Measurements from ENCODE around the gene GNPDA2. TPM values are rescaled to one million over a fixed set of nuclear protein-coding genes. Genes with fewer than 3 reads are reported as not detected.

The GNPDA2 gene
- total and polyA plus RNA-seq, 7 experiments from 2014 or later = 6.8 to 21.1 (median 14.7) TPM

GRCh38 chr4:44713125-44713524, 13.2 kb downstream of the GNPDA2 start:
- Mint-ChIP-seq H3K27me3 (no peaks in the 10 kb centered on the region), H3K27ac (peak overlapping the region in 1 of 9 donors; percentile 59), H3K4me1 (peaks cover 0 to 36% (median 5%) of the 10 kb centered on the region in 7 donors), H3K9me3 (no peaks in the 10 kb centered on the region), H3K36me3 (peaks cover 0 to 14% (median 8%) of the 10 kb centered on the region in 5 donors), H3K4me3 (no peak overlapping the region)
- Histone ChIP-seq H3K4me1 (ENCODE audit: control insufficient read depth in 2 of 2, insufficient read depth in 2 of 2, low read length in 2 of 2) (no peaks in the 10 kb centered on the region), H3K9me3 (ENCODE audit: control insufficient read depth in 2 of 3, low read length in 3 of 3) (no peaks in the 10 kb centered on the region), H3K4me3 (ENCODE audit: low read length) (no peak overlapping the region), H3K27me3 (ENCODE audit: control insufficient read depth in 2 of 2, insufficient read depth in 2 of 2, low read length in 2 of 2) (no peaks in the 10 kb centered on the region), H3K27ac (ENCODE audit: low read depth, low read length) (no peak overlapping the region), H3K36me3 (ENCODE audit: control insufficient read depth in 2 of 3, insufficient read depth in 3 of 3, low read length in 3 of 3) (peaks cover 0 to 3% (median 0%) of the 10 kb centered on the region in 3 experiments)
- ATAC-seq (no peak), DNase-seq (no peak)
- ChIA-PET POLR2A (no interaction called here), CTCF (no interaction called here)
- intact Hi-C loops (cut with micrococcal nuclease) = no loop called here

GRCh38 chr4:44704673-44705072, 21.7 kb downstream of the GNPDA2 start:
- ChIA-PET CTCF (no interaction called here), POLR2A (no interaction called here)
- H3K36me3 ChIP-seq (ENCODE audit: control insufficient read depth in 2 of 3, insufficient read depth in 3 of 3, low read length in 3 of 3) = peaks cover 0 to 35% (median 0%) of the 10 kb centered on the region in 3 experiments
- H3K27ac ChIP-seq (ENCODE audit: low read depth, low read length) = no peak overlapping the region
- no peaks in the 10 kb centered on the region for H3K27me3 Mint-ChIP-seq
- H3K4me3 ChIP-seq (ENCODE audit: low read length) = no peak overlapping the region
- H3K27me3 ChIP-seq (ENCODE audit: control insufficient read depth in 2 of 2, insufficient read depth in 2 of 2, low read length in 2 of 2) = no peaks in the 10 kb centered on the region
- H3K9me3 ChIP-seq (ENCODE audit: control insufficient read depth in 2 of 3, low read length in 3 of 3) = no peaks in the 10 kb centered on the region
- ATAC-seq (no peak), DNase-seq (no peak)
- H3K27ac Mint-ChIP-seq = no peak overlapping the region
- no peaks in the 10 kb centered on the region for H3K9me3 Mint-ChIP-seq
- no peak overlapping the region for H3K4me3 Mint-ChIP-seq
- H3K4me1 Mint-ChIP-seq = peaks cover 0 to 14% (median 0%) of the 10 kb centered on the region in 7 donors
- no peaks in the 10 kb centered on the region for H3K4me1 ChIP-seq (ENCODE audit: control insufficient read depth in 2 of 2, insufficient read depth in 2 of 2, low read length in 2 of 2)
- intact Hi-C loops (cut with micrococcal nuclease) = no loop called here
- H3K36me3 Mint-ChIP-seq = peaks cover 0 to 28% (median 11%) of the 10 kb centered on the region in 5 donors

GRCh38 chr4:44701037-44701436, 25.3 kb downstream of the GNPDA2 start:
- peak overlapping the region in 3 of 9 donors; percentile 6 to 75 (median 57) for H3K27ac Mint-ChIP-seq
- CTCF ChIA-PET = no interaction called here

GRCh38 chr4:44700427-44700826, 25.9 kb downstream of the GNPDA2 start:
- intact Hi-C loops (cut with micrococcal nuclease) = no loop called here
- CTCF ChIA-PET = no interaction called here
- ATAC-seq = no peak
- no peaks in the 10 kb centered on the region for H3K4me1 ChIP-seq (ENCODE audit: control insufficient read depth in 2 of 2, insufficient read depth in 2 of 2, low read length in 2 of 2)
- Mint-ChIP-seq H3K4me1 (peaks cover 0 to 10% (median 0%) of the 10 kb centered on the region in 7 donors), H3K36me3 (peaks cover 0 to 45% (median 18%) of the 10 kb centered on the region in 5 donors), H3K27me3 (no peaks in the 10 kb centered on the region), H3K4me3 (no peak overlapping the region), H3K27ac (peak overlapping the region in 4 of 9 donors; percentile 6 to 68 (median 42)), H3K9me3 (no peaks in the 10 kb centered on the region)
- no peak overlapping the region for H3K27ac ChIP-seq (ENCODE audit: low read depth, low read length)
- no peak for DNase-seq
- POLR2A ChIA-PET = no interaction called here
- H3K36me3 ChIP-seq (ENCODE audit: control insufficient read depth in 2 of 3, insufficient read depth in 3 of 3, low read length in 3 of 3) = peaks cover 0 to 53% (median 4%) of the 10 kb centered on the region in 3 experiments
- no peaks in the 10 kb centered on the region for H3K9me3 ChIP-seq (ENCODE audit: control insufficient read depth in 2 of 3, low read length in 3 of 3)
- no peak overlapping the region for H3K4me3 ChIP-seq (ENCODE audit: low read length)
- H3K27me3 ChIP-seq (ENCODE audit: control insufficient read depth in 2 of 2, insufficient read depth in 2 of 2, low read length in 2 of 2) = no peaks in the 10 kb centered on the region

More at GRCh38 chr4:44701037-44701436, 25.3 kb downstream of the GNPDA2 start:
- ATAC-seq (no peak), DNase-seq (no peak)
- no peaks in the 10 kb centered on the region for H3K9me3 Mint-ChIP-seq
- peaks cover 0 to 51% (median 2%) of the 10 kb centered on the region in 3 experiments for H3K36me3 ChIP-seq (ENCODE audit: control insufficient read depth in 2 of 3, insufficient read depth in 3 of 3, low read length in 3 of 3)
- H3K27me3 ChIP-seq (ENCODE audit: control insufficient read depth in 2 of 2, insufficient read depth in 2 of 2, low read length in 2 of 2) = no peaks in the 10 kb centered on the region
- no peak overlapping the region for H3K4me3 ChIP-seq (ENCODE audit: low read length)
- no peaks in the 10 kb centered on the region for H3K4me1 ChIP-seq (ENCODE audit: control insufficient read depth in 2 of 2, insufficient read depth in 2 of 2, low read length in 2 of 2)
- H3K4me1 Mint-ChIP-seq = peaks cover 0 to 6% (median 0%) of the 10 kb centered on the region in 7 donors
- H3K36me3 Mint-ChIP-seq = peaks cover 0 to 42% (median 17%) of the 10 kb centered on the region in 5 donors
- no peaks in the 10 kb centered on the region for H3K9me3 ChIP-seq (ENCODE audit: control insufficient read depth in 2 of 3, low read length in 3 of 3)
- H3K27me3 Mint-ChIP-seq = no peaks in the 10 kb centered on the region
- POLR2A ChIA-PET = interaction anchor here (0.6 to 1.7 kb wide), 2 partner anchors 25 to 501 kb away, joined by 3 read pairs; no protein-coding TSS in a partner anchor
- H3K27ac ChIP-seq (ENCODE audit: low read depth, low read length) = no peak overlapping the region
- intact Hi-C loops (cut with micrococcal nuclease) = no loop called here
- no peak overlapping the region for H3K4me3 Mint-ChIP-seq

- Histone ChIP-seq H3K4me1 (ENCODE audit: control insufficient read depth in 2 of 2, insufficient read depth in 2 of 2, low read length in 2 of 2) (peaks cover 0 to 4% of the 10 kb centered on the region in 2 donors), H3K27me3 (ENCODE audit: control insufficient read depth in 2 of 2, insufficient read depth in 2 of 2, low read length in 2 of 2) (no peaks in the 10 kb centered on the region), H3K4me3 (ENCODE audit: low read length) (no peak overlapping the region), H3K36me3 (ENCODE audit: control insufficient read depth in 2 of 3, insufficient read depth in 3 of 3, low read length in 3 of 3) (peaks cover 3 to 38% (median 16%) of the 10 kb centered on the region in 3 experiments), H3K9me3 (ENCODE audit: control insufficient read depth in 2 of 3, low read length in 3 of 3) (no peaks in the 10 kb centered on the region), H3K27ac (ENCODE audit: low read depth, low read length) (no peak overlapping the region)
- DNase-seq = no peak
- peaks cover 2 to 52% (median 37%) of the 10 kb centered on the region in 7 donors for H3K4me1 Mint-ChIP-seq
- H3K27ac Mint-ChIP-seq = peak overlapping the region in 2 of 9 donors; percentile 16 to 46
- no peak overlapping the region for H3K4me3 Mint-ChIP-seq
- POLR2A ChIA-PET = no interaction called here
- peaks cover 9 to 42% (median 26%) of the 10 kb centered on the region in 5 donors for H3K36me3 Mint-ChIP-seq
- intact Hi-C loops (cut with micrococcal nuclease) = no loop called here
- CTCF ChIA-PET = no interaction called here
- no peak for ATAC-seq
- H3K9me3 Mint-ChIP-seq = no peaks in the 10 kb centered on the region
- no peaks in the 10 kb centered on the region for H3K27me3 Mint-ChIP-seq
Observed at GRCh38 chr4:44684648-44685047, 41.7 kb downstream of the GNPDA2 start.

- Histone ChIP-seq H3K27ac (ENCODE audit: low read depth, low read length) (peak overlapping the region; percentile 98), H3K27me3 (ENCODE audit: control insufficient read depth in 2 of 2, insufficient read depth in 2 of 2, low read length in 2 of 2) (no peaks in the 10 kb centered on the region), H3K4me1 (ENCODE audit: control insufficient read depth in 2 of 2, insufficient read depth in 2 of 2, low read length in 2 of 2) (peaks cover 8 to 15% of the 10 kb centered on the region in 2 donors), H3K4me3 (ENCODE audit: low read length) (peak overlapping the region; percentile 94), H3K36me3 (ENCODE audit: control insufficient read depth in 2 of 3, insufficient read depth in 3 of 3, low read length in 3 of 3) (peaks cover 0 to 12% (median 7%) of the 10 kb centered on the region in 3 experiments), H3K9me3 (ENCODE audit: control insufficient read depth in 2 of 3, low read length in 3 of 3) (no peaks in the 10 kb centered on the region)
- Mint-ChIP-seq H3K27ac (peak overlapping the region; percentile 98 to 100 (median 99)), H3K9me3 (no peaks in the 10 kb centered on the region), H3K27me3 (peaks cover 0 to 2% (median 0%) of the 10 kb centered on the region in 5 donors), H3K4me3 (peak overlapping the region; percentile 84 to 99 (median 98)), H3K4me1 (peaks cover 9 to 58% (median 43%) of the 10 kb centered on the region in 7 donors), H3K36me3 (peaks cover 2 to 10% (median 3%) of the 10 kb centered on the region in 5 donors)
- DNase-seq (peak in 1 of 9 donors; percentile 7), ATAC-seq (no peak)
- ChIA-PET CTCF (no interaction called here), POLR2A (interaction anchor here (0.9 to 3.7 kb wide), 5 partner anchors 10 to 47 kb away, joined by 3 to 41 read pairs (median 6); partner anchors contain the start of gene GNPDA2)
- intact Hi-C loops (cut with micrococcal nuclease) = loop anchor here in 1 of 2 donors (2.0 kb wide), 1 partner anchor 18 kb away; no protein-coding TSS in a partner anchor
Observed at GRCh38 chr4:44679060-44679459, 47.3 kb downstream of the GNPDA2 start.

All from naive thymus-derived CD4-positive, alpha-beta T cell (primary cell).